Activated naive CD8-positive, alpha-beta T cell treated with anti-CD3 and anti-CD28 coated beads, Interleukin-2, amount 10 ng/mL, durations not matched to agents 7 days and 5 days (primary cell): ENCODE measurements around the gene SLAMF9. TPM values are rescaled to one million over a fixed set of nuclear protein-coding genes. Genes with fewer than 3 reads are reported as not detected.

ENCODE experiments used
- ATAC-seq: fragments of 150-1000 bp; cut with Tn5 transposase; one replicate; pipeline ENCODE4 v1.10.0; 2021; ENCODE audit warnings: low read depth, moderate library complexity
- POLR2A ChIA-PET: fragments of 350-600 bp; sonication (Branson Sonifier 250); formaldehyde crosslinking; loops from one replicate; lab custom pipeline; 2021; ENCODE audit warnings: antibody characterized with exemption; lab: Charles Lee
- DNase-seq: peaks from one replicate; pipeline ENCODE4 v3.0.0; 2021
- H3K27ac Mint-ChIP-seq: one replicate; pipeline ENCODE4 v1.8.0; 2022; ENCODE audit warnings: mild to moderate bottlenecking, mixed read lengths
- H3K27me3 Mint-ChIP-seq: one replicate; pipeline ENCODE4 v1.8.0; 2022; ENCODE audit warnings: mild to moderate bottlenecking, moderate library complexity, mixed read lengths
- H3K36me3 Mint-ChIP-seq: one replicate; pipeline ENCODE4 v1.8.0; 2021; ENCODE audit warnings: mild to moderate bottlenecking, mixed read lengths
- H3K4me1 Mint-ChIP-seq: one replicate; pipeline ENCODE4 v1.8.0; 2021; ENCODE audit warnings: mixed read lengths
- H3K4me3 Mint-ChIP-seq: one replicate; pipeline ENCODE4 v1.8.0; 2022; ENCODE audit warnings: mild to moderate bottlenecking, moderate library complexity, mixed read lengths
- H3K9me3 Mint-ChIP-seq: one replicate; pipeline ENCODE4 v1.8.0; 2021; ENCODE audit warnings: mixed read lengths
- total RNA-seq, 2 experiments: library from RNA; stranded (reverse); gene quantifications; one replicate each; pipeline ENCODE4 v1.2.3, GENCODE V29; 2021

Gene SLAMF9
- total RNA-seq, 2 experiments from 2014 or later = not detected

GRCh38 chr1:159931101-159931794 is 22.8 kb downstream of the SLAMF9 start:
- Mint-ChIP-seq H3K4me3 (no peak overlapping the region), H3K4me1 (peaks cover 3% of the 10 kb centered on the region), H3K27me3 (peaks cover 18% of the 10 kb centered on the region), H3K9me3 (no peaks in the 10 kb centered on the region), H3K27ac (no peak overlapping the region), H3K36me3 (no peaks in the 10 kb centered on the region)
- ATAC-seq (no peak), DNase-seq (no peak)
- POLR2A ChIA-PET = no interaction called here

- no peaks in the 10 kb centered on the region for H3K9me3 Mint-ChIP-seq
- DNase-seq = no peak
- peaks cover 17% of the 10 kb centered on the region for H3K27me3 Mint-ChIP-seq
- POLR2A ChIA-PET = no interaction called here
- H3K36me3 Mint-ChIP-seq = no peaks in the 10 kb centered on the region
- H3K4me1 Mint-ChIP-seq = peaks cover 9% of the 10 kb centered on the region
- H3K4me3 Mint-ChIP-seq = no peak overlapping the region
- H3K27ac Mint-ChIP-seq = no peak overlapping the region
- ATAC-seq = no peak
Observed at GRCh38 chr1:159930634-159931033, 23.4 kb downstream of the SLAMF9 start.

DNA sequence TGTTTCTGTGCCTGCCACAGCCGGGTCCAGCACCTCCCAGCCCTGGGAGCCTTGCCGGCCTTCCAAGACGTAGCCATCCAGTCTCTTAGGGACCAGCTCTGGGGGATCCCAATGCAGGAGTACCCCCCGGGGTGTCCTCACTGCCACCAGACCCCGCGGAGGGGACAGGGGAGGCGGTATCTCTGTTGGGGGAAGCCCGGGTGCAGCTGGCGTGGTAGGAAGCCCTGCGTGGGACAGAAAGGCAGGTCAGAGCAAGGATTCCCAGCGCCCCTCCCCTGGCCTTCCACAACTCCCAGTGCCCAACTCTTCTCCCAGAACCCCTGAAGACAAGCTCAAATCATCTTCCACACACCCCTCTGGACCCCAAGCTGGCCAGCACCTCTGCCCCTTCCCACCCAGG is 23.8 kb downstream of the SLAMF9 start:
- ATAC-seq (no peak), DNase-seq (no peak)
- Mint-ChIP-seq H3K9me3 (no peaks in the 10 kb centered on the region), H3K36me3 (peaks cover 2% of the 10 kb centered on the region), H3K27ac (no peak overlapping the region), H3K27me3 (peaks cover 12% of the 10 kb centered on the region), H3K4me3 (no peak overlapping the region), H3K4me1 (peaks cover 9% of the 10 kb centered on the region)
- POLR2A ChIA-PET = no interaction called here

GRCh38 chr1:159929155-159930051 is 24.6 kb downstream of the SLAMF9 start:
- H3K27ac Mint-ChIP-seq = peak overlapping the region; percentile 72
- DNase-seq (no peak), ATAC-seq (no peak)
- H3K4me3 Mint-ChIP-seq = no peak overlapping the region
- no peaks in the 10 kb centered on the region for H3K9me3 Mint-ChIP-seq
- peaks cover 9% of the 10 kb centered on the region for H3K4me1 Mint-ChIP-seq
- H3K36me3 Mint-ChIP-seq = peaks cover 2% of the 10 kb centered on the region
- peaks cover 8% of the 10 kb centered on the region for H3K27me3 Mint-ChIP-seq
- POLR2A ChIA-PET = interaction anchor here (0.9 kb wide), 1 partner anchor 18 kb away, joined by 3 read pairs; no protein-coding TSS in a partner anchor

GRCh38 chr1:159928491-159929050 is 25.5 kb downstream of the SLAMF9 start:
- Mint-ChIP-seq H3K27me3 (peaks cover 8% of the 10 kb centered on the region), H3K4me3 (no peak overlapping the region), H3K9me3 (no peaks in the 10 kb centered on the region), H3K27ac (no peak overlapping the region), H3K4me1 (peaks cover 14% of the 10 kb centered on the region), H3K36me3 (peaks cover 7% of the 10 kb centered on the region)
- POLR2A ChIA-PET = no interaction called here
- DNase-seq = no peak
- ATAC-seq = no peak

- Mint-ChIP-seq H3K36me3 (peaks cover 7% of the 10 kb centered on the region), H3K4me3 (no peak overlapping the region), H3K27me3 (peaks cover 8% of the 10 kb centered on the region), H3K4me1 (peaks cover 19% of the 10 kb centered on the region), H3K27ac (no peak overlapping the region), H3K9me3 (no peaks in the 10 kb centered on the region)
- no peak for ATAC-seq
- POLR2A ChIA-PET = interaction anchor here (0.7 kb wide), 1 partner anchor 10 kb away, joined by 4 read pairs; no protein-coding TSS in a partner anchor
- DNase-seq = no peak
Observed at GRCh38 chr1:159927849-159928431, 26.1 kb downstream of the SLAMF9 start.

DNA sequence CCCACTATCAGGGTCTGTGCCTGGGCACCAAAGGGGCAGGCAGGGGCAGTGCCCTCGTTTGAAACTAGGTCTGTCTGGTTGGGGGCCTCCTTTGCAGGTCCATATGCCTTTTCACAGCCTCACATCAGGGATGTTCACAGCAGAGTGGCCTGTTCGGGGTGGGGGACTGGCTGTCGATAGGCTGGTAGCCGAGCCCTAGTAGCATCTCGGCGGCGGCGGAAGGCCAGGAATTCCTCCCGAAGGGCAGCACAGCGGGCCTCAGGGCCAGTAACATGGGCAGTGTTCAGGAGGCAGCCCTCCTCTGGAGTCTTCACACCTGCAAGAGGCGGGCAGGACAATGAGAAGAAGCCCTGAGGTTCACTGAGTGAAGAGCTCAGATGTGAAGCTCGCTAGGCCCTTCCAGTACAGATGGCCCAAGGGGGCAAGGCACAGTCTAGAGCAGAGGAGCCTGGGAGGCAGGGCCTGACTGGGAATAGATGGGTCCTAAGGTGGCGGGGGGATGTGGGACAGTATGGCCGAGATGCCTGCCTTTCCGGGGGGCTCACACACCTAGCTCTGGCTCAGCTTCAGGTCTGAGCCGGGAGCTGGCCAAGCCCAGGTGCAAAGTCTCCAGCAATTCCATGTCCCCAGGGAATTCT is 26.7 kb downstream of the SLAMF9 start:
- DNase-seq (no peak), ATAC-seq (no peak)
- Mint-ChIP-seq H3K36me3 (peaks cover 8% of the 10 kb centered on the region), H3K9me3 (no peaks in the 10 kb centered on the region), H3K27me3 (peaks cover 4% of the 10 kb centered on the region), H3K27ac (no peak overlapping the region), H3K4me1 (peaks cover 23% of the 10 kb centered on the region), H3K4me3 (no peak overlapping the region)
- POLR2A ChIA-PET = interaction anchor here (0.7 kb wide), 1 partner anchor 9 kb away, joined by 4 read pairs; no protein-coding TSS in a partner anchor

DNA sequence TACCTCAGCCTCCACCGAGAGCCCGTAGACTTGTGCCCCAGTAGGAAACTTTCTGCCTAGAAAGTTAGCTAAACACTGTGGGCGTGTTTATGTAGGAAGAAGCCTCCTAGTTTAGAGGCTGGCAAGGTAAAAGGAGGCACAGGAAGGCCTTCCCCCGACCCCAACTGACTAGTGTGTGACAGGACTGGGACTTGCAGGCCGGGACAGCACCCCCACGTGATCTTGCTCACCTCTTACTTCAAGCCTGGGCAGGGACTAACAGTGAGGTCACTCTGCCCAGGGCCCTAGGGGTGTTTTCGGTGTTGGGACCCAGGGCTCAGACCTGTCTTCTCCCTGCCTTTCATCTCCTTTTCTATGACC is 28.3 kb downstream of the SLAMF9 start:
- peaks cover 3% of the 10 kb centered on the region for H3K27me3 Mint-ChIP-seq
- POLR2A ChIA-PET = interaction anchor here (1.4 to 4.7 kb wide), 9 partner anchors 9 to 916 kb away, joined by 3 to 26 read pairs (median 15); partner anchors contain the start of genes CFAP45, IFI16, PIGM and SLAMF8
- peak overlapping the region; percentile 97 for H3K27ac Mint-ChIP-seq
- H3K9me3 Mint-ChIP-seq = no peaks in the 10 kb centered on the region
- peak overlapping the region; percentile 97 for H3K4me3 Mint-ChIP-seq
- H3K4me1 Mint-ChIP-seq = peaks cover 38% of the 10 kb centered on the region
- peak; percentile 26 for ATAC-seq
- DNase-seq = no peak
- H3K36me3 Mint-ChIP-seq = peaks cover 18% of the 10 kb centered on the region

DNA sequence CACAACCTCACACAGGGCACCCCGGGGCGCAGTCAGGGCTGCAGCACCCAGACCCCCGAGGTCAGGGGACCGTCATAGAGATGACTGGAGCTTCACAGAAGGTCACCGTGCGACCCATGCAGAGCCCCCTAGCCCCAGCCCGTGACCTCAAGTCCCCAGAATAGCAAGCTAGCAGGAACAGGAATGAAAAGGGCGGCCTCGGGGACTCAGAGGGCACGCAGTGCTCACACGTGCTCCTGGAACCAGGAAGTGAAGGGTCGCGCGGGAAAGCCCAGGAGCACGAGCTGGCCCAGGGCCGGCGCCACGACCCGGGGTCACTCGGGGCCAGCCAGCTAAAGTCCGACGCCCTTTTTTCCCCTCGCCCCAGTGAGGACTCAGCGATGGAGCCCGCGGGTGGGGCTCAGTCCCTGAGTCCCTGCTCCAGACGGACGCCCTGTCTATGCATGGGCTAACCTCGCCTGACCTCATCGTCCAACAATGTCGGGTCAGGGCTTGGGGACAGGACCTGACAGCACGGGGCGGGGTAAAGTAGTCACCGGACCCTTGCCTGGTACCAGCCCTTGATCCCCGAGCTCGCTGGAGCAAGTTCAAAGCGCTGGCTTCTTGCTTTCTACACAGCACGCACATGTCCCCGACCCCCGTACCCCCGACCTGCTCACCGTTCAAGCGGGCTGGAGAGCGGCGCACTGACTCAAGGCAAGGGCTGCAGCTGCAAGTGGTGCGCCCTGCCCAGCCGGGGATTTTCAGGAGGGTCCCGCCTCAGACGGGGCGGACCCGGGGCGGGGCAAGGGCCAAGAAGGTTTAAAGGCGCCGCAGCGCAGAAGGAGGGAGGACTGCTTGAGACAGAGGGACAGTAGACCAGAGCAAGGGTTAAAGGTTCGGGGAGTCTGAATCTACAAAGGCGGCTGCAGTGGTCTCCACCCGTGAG is 29.0 kb downstream of the SLAMF9 start, which contains the start of gene TAGLN2:
TAGLN2 (minus strand) TSS at position 717 of the 928 bp plus-strand sequence. CDS start 4,998 bp downstream, outside the sequence.
- Mint-ChIP-seq H3K4me1 (peaks cover 40% of the 10 kb centered on the region), H3K27ac (peak within 1 kb of the TSS; percentile 98), H3K36me3 (peaks cover 19% of the 10 kb centered on the region), H3K9me3 (no peaks in the 10 kb centered on the region), H3K27me3 (no peaks in the 10 kb centered on the region), H3K4me3 (peak within 1 kb of the TSS; percentile 97)
- DNase-seq (peak; percentile 90), ATAC-seq (peak; percentile 67)
- POLR2A ChIA-PET = interaction anchor here (0.8 to 4.7 kb wide), 12 partner anchors 10 to 915 kb away, joined by 3 to 26 read pairs (median 8); partner anchors contain the start of genes CFAP45, IFI16, PIGM and SLAMF8

GRCh38 chr1:159924025-159924790 is 29.8 kb downstream of the SLAMF9 start:
- H3K4me1 Mint-ChIP-seq = peaks cover 46% of the 10 kb centered on the region
- DNase-seq (peak; percentile 70), ATAC-seq (peak; percentile 25)
- peaks cover 27% of the 10 kb centered on the region for H3K36me3 Mint-ChIP-seq
- peak overlapping the region; percentile 97 for H3K4me3 Mint-ChIP-seq
- no peaks in the 10 kb centered on the region for H3K9me3 Mint-ChIP-seq
- H3K27ac Mint-ChIP-seq = peak overlapping the region; percentile 98
- no peaks in the 10 kb centered on the region for H3K27me3 Mint-ChIP-seq
- POLR2A ChIA-PET = interaction anchor here (0.7 to 4.7 kb wide), 16 partner anchors 9 to 914 kb away, joined by 3 to 26 read pairs (median 6); partner anchors contain the start of genes CFAP45, IFI16, PIGM and SLAMF8
